ENCODE data around the gene WDR93.

Gene WDR93

DNA sequence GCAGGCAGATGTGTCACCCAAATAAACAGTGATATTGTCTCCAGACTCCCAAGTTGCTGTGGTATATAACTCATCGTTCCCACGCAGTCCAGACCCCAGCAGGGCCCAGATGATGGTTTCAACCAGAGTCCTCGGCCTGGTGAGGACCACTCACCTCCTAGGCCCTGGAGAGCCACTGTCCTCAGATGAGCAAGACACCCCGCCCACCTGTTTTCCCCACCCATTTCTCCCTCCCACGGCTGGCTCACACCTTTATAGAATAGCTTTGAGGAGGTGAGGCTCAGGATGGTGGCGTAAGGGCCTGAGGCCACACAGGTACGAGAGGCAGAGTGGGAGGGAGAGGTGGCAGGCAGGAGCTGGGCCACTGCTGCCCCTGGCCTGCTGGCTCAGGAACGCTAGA, 53.0 kb downstream of the WDR93 start:
- Mint-ChIP-seq H3K4me1 (ENCODE audit: low read depth) (peaks cover 1% of the 10 kb centered on the region), H3K27me3 (peaks cover 3% of the 10 kb centered on the region), H3K9me3 (no peaks in the 10 kb centered on the region), H3K36me3 (ENCODE audit: low read depth) (no peaks in the 10 kb centered on the region), H3K4me3 (no peak overlapping the region), H3K27ac (no peak overlapping the region)
- DNase-seq, result no peak

GRCh38 chr15:89745131-89745530, 54.5 kb downstream of the WDR93 start:
- no peak for DNase-seq
- H3K4me1 Mint-ChIP-seq (ENCODE audit: low read depth), result peaks cover 8% of the 10 kb centered on the region

DNA sequence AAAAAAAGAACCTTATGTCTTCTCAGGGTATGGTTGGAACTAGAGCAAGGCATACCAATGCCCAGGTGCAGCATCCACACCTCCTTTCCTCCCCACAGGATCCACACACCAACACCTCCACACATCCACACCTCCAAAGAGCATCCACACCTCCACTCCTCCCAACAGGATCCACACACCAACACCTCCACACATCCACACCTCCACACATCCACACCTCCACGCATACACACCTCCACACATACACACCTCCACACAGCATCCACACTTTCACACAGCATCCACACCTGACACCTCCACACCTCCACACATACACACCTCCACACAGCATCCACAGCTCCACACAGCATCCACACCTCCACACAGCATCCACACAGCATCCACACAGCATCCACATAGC, 55.2 kb downstream of the WDR93 start:
- no peak for DNase-seq
- no peak overlapping the region for H3K27ac Mint-ChIP-seq
- H3K9me3 Mint-ChIP-seq, result no peaks in the 10 kb centered on the region
- H3K4me3 Mint-ChIP-seq, result no peak overlapping the region
- H3K27me3 Mint-ChIP-seq, result peaks cover 9% of the 10 kb centered on the region
- H3K4me1 Mint-ChIP-seq (ENCODE audit: low read depth), result peaks cover 7% of the 10 kb centered on the region
- no peaks in the 10 kb centered on the region for H3K36me3 Mint-ChIP-seq (ENCODE audit: low read depth)

More at GRCh38 chr15:89745131-89745530, 54.5 kb downstream of the WDR93 start:
- no peak overlapping the region for H3K27ac Mint-ChIP-seq
- no peak overlapping the region for H3K4me3 Mint-ChIP-seq
- H3K9me3 Mint-ChIP-seq, result no peaks in the 10 kb centered on the region
- H3K36me3 Mint-ChIP-seq (ENCODE audit: low read depth), result no peaks in the 10 kb centered on the region
- H3K27me3 Mint-ChIP-seq, result peaks cover 9% of the 10 kb centered on the region

DNA sequence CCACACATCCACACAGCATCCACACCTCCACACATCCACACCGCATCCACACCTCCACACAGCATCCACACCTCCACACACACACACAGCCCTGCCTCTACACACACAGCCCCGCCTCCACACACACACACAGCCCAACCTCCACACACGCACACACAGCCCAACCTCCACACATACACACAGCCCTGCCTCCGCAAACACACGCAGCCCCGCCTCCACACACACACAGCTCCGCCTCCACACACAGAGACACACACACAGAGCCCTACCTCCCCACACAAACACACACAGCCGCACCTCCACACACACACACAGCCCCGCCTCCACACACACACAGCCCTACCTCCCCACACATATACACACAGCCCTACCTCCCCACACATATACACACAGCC, 55.8 kb downstream of the WDR93 start:
- Mint-ChIP-seq H3K4me3 (no peak overlapping the region), H3K9me3 (no peaks in the 10 kb centered on the region), H3K36me3 (ENCODE audit: low read depth) (no peaks in the 10 kb centered on the region), H3K4me1 (ENCODE audit: low read depth) (peaks cover 7% of the 10 kb centered on the region), H3K27ac (no peak overlapping the region), H3K27me3 (peaks cover 9% of the 10 kb centered on the region)
- DNase-seq, result no peak

- no peak overlapping the region for H3K27ac Mint-ChIP-seq
- no peak overlapping the region for H3K4me3 Mint-ChIP-seq
- H3K27me3 Mint-ChIP-seq, result peaks cover 14% of the 10 kb centered on the region
Observed at GRCh38 chr15:89747708-89748682, 57.4 kb downstream of the WDR93 start.

DNA sequence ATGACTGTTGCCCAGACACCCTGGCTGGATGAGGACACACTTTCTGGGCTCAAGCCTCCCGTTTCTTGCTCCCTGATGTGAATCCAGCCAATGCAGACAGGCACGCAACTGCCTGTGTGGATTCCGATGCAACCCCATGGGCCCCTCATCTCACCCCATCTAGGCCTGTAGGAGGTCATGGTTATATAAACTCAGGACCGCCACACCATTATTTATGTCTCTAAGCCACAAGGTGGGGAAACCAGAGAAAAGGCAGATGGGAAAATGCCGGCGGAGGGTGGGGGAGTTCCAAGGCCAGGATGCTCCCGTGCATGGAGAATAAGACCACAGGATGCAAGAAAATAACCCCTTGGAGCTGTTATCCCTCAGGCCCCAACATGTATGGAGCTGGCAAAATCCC, 58.4 kb downstream of the WDR93 start:
- no peak overlapping the region for H3K4me3 Mint-ChIP-seq
- H3K36me3 Mint-ChIP-seq (ENCODE audit: low read depth), result no peaks in the 10 kb centered on the region
- DNase-seq, result no peak
- H3K9me3 Mint-ChIP-seq, result no peaks in the 10 kb centered on the region
- H3K27ac Mint-ChIP-seq, result no peak overlapping the region
- peaks cover 18% of the 10 kb centered on the region for H3K27me3 Mint-ChIP-seq
- H3K4me1 Mint-ChIP-seq (ENCODE audit: low read depth), result peaks cover 7% of the 10 kb centered on the region

More at GRCh38 chr15:89747708-89748682, 57.4 kb downstream of the WDR93 start:
- Mint-ChIP-seq H3K9me3 (no peaks in the 10 kb centered on the region), H3K4me1 (ENCODE audit: low read depth) (peaks cover 7% of the 10 kb centered on the region), H3K36me3 (ENCODE audit: low read depth) (no peaks in the 10 kb centered on the region)
- DNase-seq, result no peak

DNA sequence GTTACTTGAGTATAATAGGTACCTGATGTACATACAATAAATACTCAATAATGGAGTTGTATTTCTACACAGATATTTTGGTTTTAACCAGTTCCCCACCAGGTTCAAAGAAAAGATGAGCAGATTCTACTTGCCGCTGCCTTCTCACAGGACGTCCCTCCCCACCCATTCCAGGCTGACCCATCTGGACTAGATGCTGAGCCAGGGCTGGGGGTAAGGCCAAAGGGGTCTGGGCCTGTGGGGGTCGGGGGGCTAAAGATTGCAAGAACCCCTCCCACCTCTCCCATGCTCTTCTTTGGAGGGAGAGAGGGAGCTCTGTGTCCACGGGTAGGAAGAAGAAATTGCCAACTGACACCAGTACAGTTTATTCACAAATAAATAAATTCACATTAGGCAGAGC, 58.9 kb downstream of the WDR93 start:
- Mint-ChIP-seq H3K27me3 (peaks cover 18% of the 10 kb centered on the region), H3K4me3 (peak overlapping the region; percentile 77), H3K9me3 (no peaks in the 10 kb centered on the region), H3K4me1 (ENCODE audit: low read depth) (peaks cover 7% of the 10 kb centered on the region), H3K36me3 (ENCODE audit: low read depth) (no peaks in the 10 kb centered on the region), H3K27ac (no peak overlapping the region)
- DNase-seq, result no peak

- Mint-ChIP-seq H3K4me3 (peak overlapping the region; percentile 77), H3K36me3 (ENCODE audit: low read depth) (no peaks in the 10 kb centered on the region), H3K27me3 (peaks cover 15% of the 10 kb centered on the region), H3K27ac (no peak overlapping the region), H3K9me3 (no peaks in the 10 kb centered on the region), H3K4me1 (ENCODE audit: low read depth) (peaks cover 7% of the 10 kb centered on the region)
- DNase-seq, result no peak
Observed at GRCh38 chr15:89749951-89750559, 59.4 kb downstream of the WDR93 start.

- H3K4me3 Mint-ChIP-seq, result peak within 1 kb of the TSS; percentile 77
- H3K36me3 Mint-ChIP-seq (ENCODE audit: low read depth), result no peaks in the 10 kb centered on the region
- H3K9me3 Mint-ChIP-seq, result no peaks in the 10 kb centered on the region
- peaks cover 17% of the 10 kb centered on the region for H3K27me3 Mint-ChIP-seq
- H3K27ac Mint-ChIP-seq, result peak within 1 kb of the TSS; percentile 33
- DNase-seq, result peak; percentile 90
- H3K4me1 Mint-ChIP-seq (ENCODE audit: low read depth), result peaks cover 7% of the 10 kb centered on the region
Observed at GRCh38 chr15:89750560-89751542, 60.2 kb downstream of the WDR93 start, which contains the start of gene MESP1. TSS of gene MESP1 (minus strand) at chr15:89751249. CDS start at chr15:89751231, 18 bp downstream.

- no peak for DNase-seq
- Mint-ChIP-seq H3K36me3 (ENCODE audit: low read depth) (no peaks in the 10 kb centered on the region), H3K4me3 (no peak overlapping the region), H3K27me3 (peaks cover 17% of the 10 kb centered on the region), H3K4me1 (ENCODE audit: low read depth) (peaks cover 7% of the 10 kb centered on the region), H3K9me3 (no peaks in the 10 kb centered on the region), H3K27ac (no peak overlapping the region)
Observed at GRCh38 chr15:89751748-89752147, 61.1 kb downstream of the WDR93 start.

GRCh38 chr15:89753855-89754254, 63.2 kb downstream of the WDR93 start:
- Mint-ChIP-seq H3K4me3 (no peak overlapping the region), H3K9me3 (no peaks in the 10 kb centered on the region), H3K27me3 (peaks cover 17% of the 10 kb centered on the region), H3K36me3 (ENCODE audit: low read depth) (no peaks in the 10 kb centered on the region), H3K4me1 (ENCODE audit: low read depth) (peaks cover 7% of the 10 kb centered on the region), H3K27ac (no peak overlapping the region)
- no peak for DNase-seq

- H3K4me3 Mint-ChIP-seq, result no peak overlapping the region
- peaks cover 5% of the 10 kb centered on the region for H3K4me1 Mint-ChIP-seq (ENCODE audit: low read depth)
- no peaks in the 10 kb centered on the region for H3K36me3 Mint-ChIP-seq (ENCODE audit: low read depth)
- no peaks in the 10 kb centered on the region for H3K9me3 Mint-ChIP-seq
- H3K27ac Mint-ChIP-seq, result no peak overlapping the region
- H3K27me3 Mint-ChIP-seq, result peaks cover 14% of the 10 kb centered on the region
- DNase-seq, result no peak
Observed at GRCh38 chr15:89754361-89755154, 63.9 kb downstream of the WDR93 start.

DNA sequence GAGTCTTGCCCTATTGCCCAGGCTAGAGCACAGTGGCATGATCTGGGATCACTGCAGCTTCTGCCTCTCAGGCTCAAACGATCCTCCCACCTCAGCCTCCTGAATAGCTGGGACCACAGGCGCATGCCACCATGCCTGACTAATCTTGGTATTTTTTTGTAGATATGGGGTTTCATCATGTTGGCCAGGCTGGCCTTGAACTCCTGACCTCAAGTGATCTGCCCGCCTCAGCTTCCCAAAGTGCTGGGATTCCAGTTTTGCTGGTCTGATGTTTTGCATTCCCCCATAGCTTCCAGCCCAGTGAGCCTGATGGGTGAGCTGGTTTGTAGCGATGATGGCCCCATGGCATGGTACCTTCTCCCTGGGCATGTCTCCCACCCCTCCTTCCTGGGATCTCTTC, 65.1 kb downstream of the WDR93 start:
- H3K4me1 Mint-ChIP-seq (ENCODE audit: low read depth), result no peaks in the 10 kb centered on the region
- no peak overlapping the region for H3K4me3 Mint-ChIP-seq
- no peaks in the 10 kb centered on the region for H3K9me3 Mint-ChIP-seq
- peaks cover 11% of the 10 kb centered on the region for H3K27me3 Mint-ChIP-seq
- no peaks in the 10 kb centered on the region for H3K36me3 Mint-ChIP-seq (ENCODE audit: low read depth)
- no peak overlapping the region for H3K27ac Mint-ChIP-seq
- no peak for DNase-seq
